Glutamatergic neuron (in vitro differentiated cells): Measurements from ENCODE around the gene KIAA1549. TPM values are rescaled to one million over a fixed set of nuclear protein-coding genes. Genes with fewer than 3 reads are reported as not detected.

Experiments used
- DNase-seq: peaks from one replicate; pipeline ENCODE4 v3.0.0; 2022
- H3K27ac Mint-ChIP-seq: one replicate; pipeline ENCODE4 v1.8.0; 2020; ENCODE audit warnings: mild to moderate bottlenecking, mixed read lengths, inconsistent platforms; ENCODE audit not compliant: unreplicated experiment
- H3K27me3 Mint-ChIP-seq: one replicate; pipeline ENCODE4 v1.8.0; 2020; ENCODE audit warnings: mild to moderate bottlenecking, moderate library complexity, mixed read lengths, inconsistent platforms; ENCODE audit not compliant: unreplicated experiment
- H3K36me3 Mint-ChIP-seq: one replicate; pipeline ENCODE4 v1.8.0; 2020; ENCODE audit warnings: mild to moderate bottlenecking, mixed read lengths, inconsistent platforms; ENCODE audit not compliant: unreplicated experiment
- H3K4me1 Mint-ChIP-seq: one replicate; pipeline ENCODE4 v1.8.0; 2020; ENCODE audit warnings: mild to moderate bottlenecking, low read depth, mixed read lengths, inconsistent platforms; ENCODE audit not compliant: unreplicated experiment
- H3K4me3 Mint-ChIP-seq: one replicate; pipeline ENCODE4 v1.8.0; 2020; ENCODE audit warnings: mild to moderate bottlenecking, mixed read lengths, inconsistent platforms; ENCODE audit not compliant: unreplicated experiment
- H3K9me3 Mint-ChIP-seq: one replicate; pipeline ENCODE4 v1.8.0; 2020; ENCODE audit warnings: mild to moderate bottlenecking, moderate library complexity, mixed read lengths, inconsistent platforms; ENCODE audit not compliant: unreplicated experiment
- total RNA-seq: library from RNA; stranded (reverse); fragmentation: NEBNext Ultra II Directional; extraction: Animal tissue kit (Norgen Biotek cat#: 25700); gene quantifications from one replicate; pipeline ENCODE4 v1.2.1, GENCODE V29; 2021; ENCODE audit not compliant: unreplicated experiment
- TF ChIP-seq, protein P1 (sequence below): fragments of 200-600 bp; sonication (generic); IDR thresholded peaks from one replicate; pipeline ENCODE4 v1.5.0; 2021; ENCODE audit not compliant: partially characterized antibody, unreplicated experiment

The KIAA1549 gene
- total RNA-seq, 1 donor from 2014 or later, result 40.2 TPM

DNA sequence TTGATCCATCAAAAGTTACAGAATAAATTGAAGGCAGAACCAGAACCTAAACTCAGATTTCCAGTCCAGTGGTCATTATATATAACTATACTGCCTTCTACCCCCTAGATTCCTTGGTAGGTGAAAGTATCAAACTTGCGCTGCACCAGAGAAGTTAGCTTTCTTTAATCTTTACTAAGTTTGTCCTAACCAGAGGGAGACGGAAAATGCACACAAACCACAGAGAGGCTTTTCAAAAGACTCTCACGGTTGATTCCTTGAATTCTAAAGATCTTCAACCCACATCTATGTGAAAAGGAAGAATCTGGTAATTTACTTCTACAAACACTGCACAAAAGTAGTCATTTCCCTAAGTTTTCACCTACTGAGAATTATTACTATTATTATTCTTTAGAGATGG is 18.2 kb upstream of the KIAA1549 start:
- Mint-ChIP-seq H3K4me1 (no peaks in the 10 kb centered on the region), H3K27me3 (no peaks in the 10 kb centered on the region), H3K36me3 (peaks cover 6% of the 10 kb centered on the region), H3K4me3 (no peak overlapping the region), H3K9me3 (peaks cover 2% of the 10 kb centered on the region), H3K27ac (no peak overlapping the region)
- TF ChIP-seq, protein P1, sequence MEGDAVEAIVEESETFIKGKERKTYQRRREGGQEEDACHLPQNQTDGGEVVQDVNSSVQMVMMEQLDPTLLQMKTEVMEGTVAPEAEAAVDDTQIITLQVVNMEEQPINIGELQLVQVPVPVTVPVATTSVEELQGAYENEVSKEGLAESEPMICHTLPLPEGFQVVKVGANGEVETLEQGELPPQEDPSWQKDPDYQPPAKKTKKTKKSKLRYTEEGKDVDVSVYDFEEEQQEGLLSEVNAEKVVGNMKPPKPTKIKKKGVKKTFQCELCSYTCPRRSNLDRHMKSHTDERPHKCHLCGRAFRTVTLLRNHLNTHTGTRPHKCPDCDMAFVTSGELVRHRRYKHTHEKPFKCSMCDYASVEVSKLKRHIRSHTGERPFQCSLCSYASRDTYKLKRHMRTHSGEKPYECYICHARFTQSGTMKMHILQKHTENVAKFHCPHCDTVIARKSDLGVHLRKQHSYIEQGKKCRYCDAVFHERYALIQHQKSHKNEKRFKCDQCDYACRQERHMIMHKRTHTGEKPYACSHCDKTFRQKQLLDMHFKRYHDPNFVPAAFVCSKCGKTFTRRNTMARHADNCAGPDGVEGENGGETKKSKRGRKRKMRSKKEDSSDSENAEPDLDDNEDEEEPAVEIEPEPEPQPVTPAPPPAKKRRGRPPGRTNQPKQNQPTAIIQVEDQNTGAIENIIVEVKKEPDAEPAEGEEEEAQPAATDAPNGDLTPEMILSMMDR, result no peak
- DNase-seq, result no peak

DNA sequence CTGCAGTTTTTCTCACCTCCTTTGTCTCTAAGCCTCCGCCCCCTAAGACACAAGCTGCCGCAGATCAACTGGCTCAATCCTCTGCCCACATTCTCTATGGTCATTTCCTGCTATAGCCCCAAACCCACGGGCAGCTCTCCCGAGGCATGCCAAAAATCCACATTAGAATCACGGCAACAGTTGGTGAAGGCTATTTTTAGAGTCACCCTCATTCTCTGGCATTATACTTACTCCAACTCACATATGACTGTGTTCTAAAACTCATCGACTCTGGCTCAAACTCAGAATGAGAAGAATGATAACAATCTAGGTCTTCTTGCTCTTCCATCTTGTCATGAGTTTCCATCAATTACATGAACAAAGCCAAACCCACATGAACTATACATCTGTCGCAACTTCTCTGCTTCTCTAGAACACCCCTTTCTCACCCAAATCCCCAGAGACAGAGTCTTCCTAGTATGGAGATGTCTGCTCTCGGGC is 10.9 kb upstream of the KIAA1549 start:
- H3K27ac Mint-ChIP-seq, result no peak overlapping the region
- H3K4me3 Mint-ChIP-seq, result no peak overlapping the region
- DNase-seq, result no peak
- no peaks in the 10 kb centered on the region for H3K4me1 Mint-ChIP-seq
- peaks cover 5% of the 10 kb centered on the region for H3K27me3 Mint-ChIP-seq
- H3K9me3 Mint-ChIP-seq, result peaks cover 4% of the 10 kb centered on the region
- H3K36me3 Mint-ChIP-seq, result peaks cover 4% of the 10 kb centered on the region
- TF ChIP-seq, protein P1, result no peak

DNA sequence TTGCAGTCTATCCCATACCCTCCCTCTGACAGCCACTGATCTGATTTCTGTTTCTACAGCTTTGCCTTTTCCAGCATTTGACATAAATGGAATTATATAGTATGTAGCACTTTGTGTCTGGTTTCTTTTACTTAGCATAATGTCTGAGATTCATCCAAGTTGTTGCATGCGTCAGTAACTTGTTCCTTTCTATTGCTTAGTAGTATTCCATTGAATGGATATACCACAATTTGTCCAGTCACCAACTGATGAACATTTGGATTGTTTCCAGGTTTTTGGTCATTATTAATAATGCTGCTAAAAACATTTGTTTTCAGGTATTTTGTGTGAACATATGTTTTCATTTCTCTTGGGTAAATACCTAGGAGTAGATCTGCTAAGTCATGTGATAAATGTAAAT is 6.5 kb upstream of the KIAA1549 start:
- TF ChIP-seq, protein P1, result no peak
- Mint-ChIP-seq H3K36me3 (peaks cover 4% of the 10 kb centered on the region), H3K4me1 (no peaks in the 10 kb centered on the region), H3K9me3 (peaks cover 8% of the 10 kb centered on the region), H3K27me3 (peaks cover 5% of the 10 kb centered on the region), H3K27ac (no peak overlapping the region), H3K4me3 (no peak overlapping the region)
- DNase-seq, result no peak

DNA sequence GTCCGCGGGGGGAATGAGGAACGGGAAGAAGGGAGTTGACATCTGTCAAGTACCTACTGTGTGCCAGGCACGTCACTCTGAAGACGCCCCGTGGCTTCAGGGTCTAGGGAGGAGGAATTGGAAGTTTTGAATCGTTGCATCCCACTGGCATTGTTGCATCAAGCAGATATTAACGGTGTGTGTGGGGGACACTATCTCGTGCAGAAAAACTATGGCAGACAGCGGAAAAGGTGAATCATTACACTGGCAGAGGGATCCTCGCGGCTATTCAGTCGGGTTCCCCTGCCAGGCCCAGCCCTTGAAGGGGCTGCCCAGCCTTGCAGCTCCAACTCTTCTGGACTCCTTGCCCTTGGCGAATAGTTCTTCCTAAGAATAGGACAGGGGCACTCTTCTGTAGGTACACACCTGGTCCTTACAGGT is 1.0 kb upstream of the KIAA1549 start:
- H3K27ac Mint-ChIP-seq, result peak overlapping the region; percentile 75
- peaks cover 16% of the 10 kb centered on the region for H3K4me1 Mint-ChIP-seq
- H3K9me3 Mint-ChIP-seq, result peaks cover 15% of the 10 kb centered on the region
- peaks cover 6% of the 10 kb centered on the region for H3K36me3 Mint-ChIP-seq
- H3K4me3 Mint-ChIP-seq, result peak overlapping the region; percentile 85
- peaks cover 13% of the 10 kb centered on the region for H3K27me3 Mint-ChIP-seq
- DNase-seq, result no peak
- TF ChIP-seq, protein P1, result no peak

DNA sequence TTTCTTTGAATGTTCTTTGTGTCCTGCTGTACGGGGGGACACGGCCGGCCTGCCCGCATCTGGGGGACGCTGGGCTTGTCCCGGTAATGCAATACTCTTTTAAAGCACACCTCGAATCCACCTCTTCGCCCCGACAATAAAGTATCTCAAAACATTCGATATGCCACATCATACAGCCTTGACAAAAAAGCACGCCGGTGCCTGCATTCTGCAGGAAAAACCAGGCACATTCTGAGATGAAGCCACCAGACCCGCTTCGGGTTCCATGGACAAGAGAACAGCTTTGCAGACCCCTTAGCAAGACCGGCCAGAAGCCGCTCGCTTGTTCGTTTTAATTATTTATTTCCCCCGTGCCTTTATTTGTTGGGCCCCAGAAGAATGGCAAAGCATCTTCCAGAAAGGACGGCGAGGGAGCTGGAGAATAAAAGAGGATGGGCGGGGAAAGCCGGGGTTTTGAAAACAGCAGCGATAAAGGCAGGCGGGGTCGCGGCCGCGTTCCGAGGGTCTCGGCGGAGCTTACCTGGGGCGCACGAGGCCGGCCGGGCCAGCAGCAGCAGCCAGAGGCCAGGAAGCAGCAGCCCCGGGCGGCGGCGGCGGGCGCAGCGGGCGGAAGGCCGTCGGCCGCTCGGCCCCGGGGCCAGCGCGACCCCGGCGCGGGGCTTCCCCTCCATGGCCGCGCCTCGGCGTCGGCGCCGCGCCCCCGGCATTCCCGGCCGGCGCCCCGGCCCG is 462 bp downstream of the KIAA1549 start:
- TF ChIP-seq, protein P1, result no peak
- peaks cover 13% of the 10 kb centered on the region for H3K27me3 Mint-ChIP-seq
- peak overlapping the region; percentile 88 for H3K27ac Mint-ChIP-seq
- H3K4me1 Mint-ChIP-seq, result peaks cover 20% of the 10 kb centered on the region
- peaks cover 16% of the 10 kb centered on the region for H3K9me3 Mint-ChIP-seq
- H3K36me3 Mint-ChIP-seq, result peaks cover 6% of the 10 kb centered on the region
- H3K4me3 Mint-ChIP-seq, result peak overlapping the region; percentile 93
- peak; percentile 54 for DNase-seq
